SK-N-SH (cell line): ENCODE results near the gene TUBB2B. TPM values are rescaled to one million over a fixed set of nuclear protein-coding genes. Genes with fewer than 3 reads are reported as not detected.

Experiments
- CTCF ChIA-PET: fragments of 300-600, 350-600 bp; formaldehyde crosslinking; extraction: SDS; loops from one replicate; lab custom pipeline; 2021; lab: Yijun Ruan, JAX
- POLR2A ChIA-PET: fragments of 350-600 bp; sonication (Branson Sonifier 250); formaldehyde crosslinking; extraction: SDS; loops from one replicate; lab custom pipeline; 2020; ENCODE audit warnings: antibody characterized with exemption, inconsistent platforms; lab: Yijun Ruan, JAX
- DNase-seq: peaks from one replicate; pipeline ENCODE4 v3.0.0; 2012
- H2AFZ ChIP-seq: fragments of 200-600 bp; sonication (generic); 2 replicates; pipeline ENCODE4 v1.8.1; 2016; ENCODE audit warnings: antibody characterized with exemption, mild to moderate bottlenecking, low read depth
- H3F3A ChIP-seq: fragments of 200-600 bp; sonication (generic); replicated peaks from 2 replicates; pipeline ENCODE3; 2016; ENCODE audit warnings: antibody characterized with exemption, mild to moderate bottlenecking; ENCODE audit not compliant: insufficient read depth
- H3K27ac ChIP-seq, 2 experiments: fragments of 200-500 bp in 1 of 2; fragments of 200-600 bp in 1 of 2; sonication (Bioruptor generic) in 1 of 2; sonication (generic), shearing (Covaris generic) in 1 of 2; 2 replicates each; pipeline versions ENCODE4 v1.5.1 to v1.6.1; 2014 to 2016; ENCODE audit warnings: low read depth in 2 of 2, inconsistent platforms in 1 of 2, low read length in 1 of 2, mild to moderate bottlenecking in 1 of 2, mixed read lengths in 1 of 2
- H3K27me3 ChIP-seq: fragments of 200-600 bp; sonication (generic), shearing (Covaris generic); 2 replicates; pipeline ENCODE4 v1.6.1; 2016; ENCODE audit warnings: mixed run types; ENCODE audit not compliant: insufficient read depth
- H3K36me3 ChIP-seq, 2 experiments: fragments of 200-500 bp in 1 of 2; fragments of 200-600 bp in 1 of 2; sonication (Bioruptor generic) in 1 of 2; sonication (generic) in 1 of 2; replicated peaks in 1 of 2; 2 replicates each; pipeline versions ENCODE3 to v1.5.1; 2014 to 2016; ENCODE audit warnings: low read length in 1 of 2, mild to moderate bottlenecking in 1 of 2; ENCODE audit not compliant: insufficient read depth in 2 of 2, control insufficient read depth in 1 of 2
- H3K4me1 ChIP-seq, 2 experiments: fragments of 200-500 bp in 1 of 2; fragments of 200-600 bp in 1 of 2; sonication (Bioruptor generic) in 1 of 2; sonication (generic), shearing (Covaris generic) in 1 of 2; 2 replicates each; pipeline versions ENCODE4 v1.5.1 to v1.6.1; 2014 to 2016; ENCODE audit warnings: low read depth in 1 of 2, low read length in 1 of 2, mixed run types in 1 of 2; ENCODE audit not compliant: insufficient read depth in 2 of 2, control insufficient read depth in 1 of 2
- H3K4me2 ChIP-seq: fragments of 200-600 bp; sonication (generic), shearing (Covaris generic); 2 replicates; pipeline ENCODE4 v1.6.1; 2017; ENCODE audit warnings: mixed run types
- H3K4me3 ChIP-seq, 2 experiments: fragments of 200-500 bp in 1 of 2; fragments of 200-600 bp in 1 of 2; sonication (Bioruptor generic) in 1 of 2; sonication (generic), shearing (Covaris generic) in 1 of 2; 2 replicates each; pipeline versions ENCODE4 v1.5.1 to v1.8.1; 2014 to 2016; ENCODE audit warnings: low read depth in 2 of 2, inconsistent platforms in 1 of 2, low read length in 1 of 2, mild to moderate bottlenecking in 1 of 2, mixed read lengths in 1 of 2, moderate library complexity in 1 of 2
- H3K79me2 ChIP-seq: fragments of 200-600 bp; sonication (generic); 2 replicates; pipeline ENCODE4 v1.8.1; 2017; ENCODE audit warnings: mild to moderate bottlenecking; ENCODE audit not compliant: insufficient read depth
- H3K9ac ChIP-seq: fragments of 200-600 bp; sonication (generic); 2 replicates; pipeline ENCODE4 v1.6.1; 2017; ENCODE audit warnings: mixed run types
- H3K9me2 ChIP-seq: fragments of 200-600 bp; sonication (generic); 2 replicates; pipeline ENCODE4 v1.6.1; 2017; ENCODE audit warnings: mixed run types
- H3K9me3 ChIP-seq: fragments of 200-600 bp; sonication (generic); 2 replicates; pipeline ENCODE4 v1.6.1; 2017; ENCODE audit warnings: mixed run types, mild to moderate bottlenecking, moderate library complexity
- H4K20me1 ChIP-seq: fragments of 200-600 bp; sonication (generic); 2 replicates; pipeline ENCODE4 v1.6.1; 2017; ENCODE audit warnings: mild to moderate bottlenecking, mixed run types; ENCODE audit not compliant: insufficient read depth
- EP300 ChIP-seq, 2 experiments: IDR thresholded peaks; 2 replicates each; pipeline versions ENCODE4 v1.4.0 to v1.6.1; 2012; ENCODE audit warnings: borderline replicate concordance in 1 of 2, low read depth in 1 of 2, low read length in 1 of 2
- FOSL2 ChIP-seq: IDR thresholded peaks from 2 replicates; pipeline ENCODE4 v1.4.0; 2012; ENCODE audit warnings: low read depth, mild to moderate bottlenecking, moderate library complexity, borderline replicate concordance
- FOXM1 ChIP-seq: IDR thresholded peaks from 2 replicates; pipeline ENCODE4 v1.4.0; 2012; ENCODE audit warnings: low read depth, mild to moderate bottlenecking
- GABPA ChIP-seq: IDR thresholded peaks from 2 replicates; pipeline ENCODE4 v1.4.0; 2012; ENCODE audit warnings: low read depth, mild to moderate bottlenecking
- GATA2 ChIP-seq: sonication (generic); formaldehyde crosslinking; IDR thresholded peaks from 2 replicates; pipeline ENCODE4 v1.5.0; 2020; ENCODE audit warnings: mild to moderate bottlenecking, missing genetic modification reagents
- IRF3 ChIP-seq: fragments of 150-350 bp; IDR thresholded peaks from 2 replicates; pipeline ENCODE4 v1.6.1; 2016; ENCODE audit warnings: mild to moderate bottlenecking, low read depth, low read length
- JUND ChIP-seq: IDR thresholded peaks from 2 replicates; pipeline ENCODE4 v1.4.0; 2012
- POLR2AphosphoS5 ChIP-seq: IDR thresholded peaks from 2 replicates; pipeline ENCODE4 v1.6.1; 2012; ENCODE audit warnings: low read depth, low read length
- RAD21 ChIP-seq: IDR thresholded peaks from 2 replicates; pipeline ENCODE4 v1.6.1; 2012; ENCODE audit warnings: mild to moderate bottlenecking, low read length
- RCOR1 ChIP-seq: fragments of 150-350 bp; IDR thresholded peaks from 2 replicates; pipeline ENCODE4 v1.6.1; 2017; ENCODE audit warnings: antibody characterized with exemption, low read length
- RFX5 ChIP-seq: IDR thresholded peaks from 2 replicates; pipeline ENCODE4 v1.6.1; 2012; ENCODE audit warnings: mild to moderate bottlenecking, improper control_type of control experiment, low read length
- RXRA ChIP-seq: IDR thresholded peaks from 2 replicates; pipeline ENCODE4 v1.4.0; 2012; ENCODE audit warnings: low read depth, mild to moderate bottlenecking, borderline replicate concordance
- SIN3A ChIP-seq: IDR thresholded peaks from 2 replicates; pipeline ENCODE4 v1.6.1; 2012; ENCODE audit warnings: low read depth, mild to moderate bottlenecking, low read length, moderate library complexity, borderline replicate concordance
- SMC3 ChIP-seq: IDR thresholded peaks from 2 replicates; pipeline ENCODE4 v1.6.1; 2012; ENCODE audit warnings: low read depth, low read length, improper control_type of control experiment
- TAF1 ChIP-seq: IDR thresholded peaks from 2 replicates; pipeline ENCODE4 v1.6.1; 2012; ENCODE audit warnings: low read depth, mild to moderate bottlenecking, low read length, moderate library complexity, borderline replicate concordance
- TCF12 ChIP-seq: IDR thresholded peaks from 2 replicates; pipeline ENCODE4 v1.4.0; 2012
- YY1 ChIP-seq: IDR thresholded peaks from 2 replicates; pipeline ENCODE4 v1.4.0; 2012; ENCODE audit warnings: low read depth, mild to moderate bottlenecking
- ZBTB33 ChIP-seq: IDR thresholded peaks from 2 replicates; pipeline ENCODE4 v1.4.0; 2012; ENCODE audit warnings: low read depth, borderline replicate concordance
- WGBS: methylation state at CpG from one replicate; pipeline ENCODE4 v1.1.6; 2017; ENCODE audit warnings: low lambda C conversion rate; 5-methylcytosine and 5-hydroxymethylcytosine counted together
- polyA plus RNA-seq, 3 experiments: library from polyadenylated mRNA; depleted of rRNA; stranded (reverse); fragments of >200 nt; gene quantifications; 2 replicates each; pipeline ENCODE4 v1.2.3, GENCODE V29; 2012
- TF ChIP-seq, protein P1 (sequence below): IDR thresholded peaks from 2 replicates; pipeline ENCODE4 v1.4.0; 2012; ENCODE audit warnings: low read depth, borderline replicate concordance
- TF ChIP-seq, protein P2 (sequence below): fragments of 150-350 bp; IDR thresholded peaks from 2 replicates; pipeline ENCODE4 v1.6.1; 2017; ENCODE audit warnings: antibody characterized with exemption, low read length, low read depth, borderline replicate concordance
- TF ChIP-seq, protein P3 (sequence below): fragments of 200-600 bp; sonication (generic); IDR thresholded peaks from 2 replicates; pipeline ENCODE4 v1.6.1; 2017; ENCODE audit warnings: antibody characterized with exemption, mild to moderate bottlenecking, moderate library complexity

TUBB2B gene
- polyA plus RNA-seq, 1 of the 3 experiments (the other 2 are of a cell fraction), result 162 TPM

DNA sequence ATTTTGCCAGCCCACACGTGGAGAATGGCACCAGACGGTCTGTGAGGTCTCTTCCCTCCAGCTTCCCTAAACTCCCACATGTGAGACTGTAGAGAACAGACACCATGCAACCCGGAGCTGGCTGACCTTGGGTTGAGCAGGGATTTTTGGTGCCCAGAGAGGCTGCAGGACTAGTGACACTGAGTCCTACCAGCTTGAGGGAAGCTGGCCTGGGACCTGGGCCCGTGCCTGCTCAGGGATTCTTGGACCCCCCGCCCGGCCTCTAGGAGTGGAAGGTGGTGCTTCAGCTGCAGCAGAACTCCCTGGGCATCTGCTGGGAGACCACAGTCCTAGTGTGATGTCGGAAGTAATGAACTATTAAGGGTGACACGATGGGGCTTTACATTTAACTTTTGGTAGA is 34.5 kb upstream of the TUBB2B start (continued):
- TF ChIP-seq ZBTB33 (no peak), SMC3 (no peak)

- H3K79me2 ChIP-seq, result peaks cover 60% of the 10 kb centered on the region
- no peak overlapping the region for H3K9ac ChIP-seq
- TF ChIP-seq TCF12 (no peak), RFX5 (no peak), RAD21 (no peak), ZBTB33 (no peak), POLR2AphosphoS5 (no peak), IRF3 (no peak), GABPA (no peak), JUND (no peak), RXRA (no peak), FOXM1 (no peak), YY1 (no peak), FOSL2 (no peak), SIN3A (no peak), RCOR1 (no peak), GATA2 (CRISPR knock-in tag) (no peak), TAF1 (no peak), EP300 (IDR thresholded peaks at IDR 0.05; ENCODE audit: borderline replicate concordance in 1 of 2, low read depth in 1 of 2, low read length in 1 of 2) (no peak)
- TF ChIP-seq, protein P1, sequence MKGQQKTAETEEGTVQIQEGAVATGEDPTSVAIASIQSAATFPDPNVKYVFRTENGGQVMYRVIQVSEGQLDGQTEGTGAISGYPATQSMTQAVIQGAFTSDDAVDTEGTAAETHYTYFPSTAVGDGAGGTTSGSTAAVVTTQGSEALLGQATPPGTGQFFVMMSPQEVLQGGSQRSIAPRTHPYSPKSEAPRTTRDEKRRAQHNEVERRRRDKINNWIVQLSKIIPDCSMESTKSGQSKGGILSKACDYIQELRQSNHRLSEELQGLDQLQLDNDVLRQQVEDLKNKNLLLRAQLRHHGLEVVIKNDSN, result no peak
- TF ChIP-seq, protein P2, sequence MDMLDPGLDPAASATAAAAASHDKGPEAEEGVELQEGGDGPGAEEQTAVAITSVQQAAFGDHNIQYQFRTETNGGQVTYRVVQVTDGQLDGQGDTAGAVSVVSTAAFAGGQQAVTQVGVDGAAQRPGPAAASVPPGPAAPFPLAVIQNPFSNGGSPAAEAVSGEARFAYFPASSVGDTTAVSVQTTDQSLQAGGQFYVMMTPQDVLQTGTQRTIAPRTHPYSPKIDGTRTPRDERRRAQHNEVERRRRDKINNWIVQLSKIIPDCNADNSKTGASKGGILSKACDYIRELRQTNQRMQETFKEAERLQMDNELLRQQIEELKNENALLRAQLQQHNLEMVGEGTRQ, result no peak
- TF ChIP-seq, protein P3, sequence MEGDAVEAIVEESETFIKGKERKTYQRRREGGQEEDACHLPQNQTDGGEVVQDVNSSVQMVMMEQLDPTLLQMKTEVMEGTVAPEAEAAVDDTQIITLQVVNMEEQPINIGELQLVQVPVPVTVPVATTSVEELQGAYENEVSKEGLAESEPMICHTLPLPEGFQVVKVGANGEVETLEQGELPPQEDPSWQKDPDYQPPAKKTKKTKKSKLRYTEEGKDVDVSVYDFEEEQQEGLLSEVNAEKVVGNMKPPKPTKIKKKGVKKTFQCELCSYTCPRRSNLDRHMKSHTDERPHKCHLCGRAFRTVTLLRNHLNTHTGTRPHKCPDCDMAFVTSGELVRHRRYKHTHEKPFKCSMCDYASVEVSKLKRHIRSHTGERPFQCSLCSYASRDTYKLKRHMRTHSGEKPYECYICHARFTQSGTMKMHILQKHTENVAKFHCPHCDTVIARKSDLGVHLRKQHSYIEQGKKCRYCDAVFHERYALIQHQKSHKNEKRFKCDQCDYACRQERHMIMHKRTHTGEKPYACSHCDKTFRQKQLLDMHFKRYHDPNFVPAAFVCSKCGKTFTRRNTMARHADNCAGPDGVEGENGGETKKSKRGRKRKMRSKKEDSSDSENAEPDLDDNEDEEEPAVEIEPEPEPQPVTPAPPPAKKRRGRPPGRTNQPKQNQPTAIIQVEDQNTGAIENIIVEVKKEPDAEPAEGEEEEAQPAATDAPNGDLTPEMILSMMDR, result no peak
- H3K27ac ChIP-seq, result no peak overlapping the region
- CTCF ChIA-PET, result interaction anchor here (0.8 to 7.5 kb wide), 4 partner anchors 12 to 729 kb away, joined by 4 to 48 read pairs (median 4); no protein-coding TSS in a partner anchor
- H3K9me2 ChIP-seq, result no peaks in the 10 kb centered on the region
- H3F3A ChIP-seq, result no peaks in the 10 kb centered on the region
- no peak for DNase-seq
- H3K4me3 ChIP-seq, result no peak overlapping the region
- no peaks in the 10 kb centered on the region; the same call in 1 of the 2 replicates for H3K27me3 ChIP-seq
- H3K9me3 ChIP-seq, result no peaks in the 10 kb centered on the region
- WGBS, result 43% methylated on average over 4 of the region's 6 CpGs
- no peak overlapping the region for H2AFZ ChIP-seq
- POLR2A ChIA-PET, result interaction anchor here (1.0 kb wide), 1 partner anchor 11 kb away, joined by 4 read pairs; no protein-coding TSS in a partner anchor
- peaks cover 3 to 21% of the 10 kb centered on the region in 2 experiments for H3K36me3 ChIP-seq
- no peak overlapping the region for H3K4me2 ChIP-seq
- peaks cover 20% of the 10 kb centered on the region for H4K20me1 ChIP-seq
- H3K4me1 ChIP-seq, result peaks cover 6 to 23% of the 10 kb centered on the region in 2 experiments; a peak in 1 of 4 replicates
Measured at GRCh38 chr6:3261518-3261820, 34.0 kb upstream of the TUBB2B start.
